HG03103 (cell line): ENCODE measurements around the gene NLRP9.

Source experiments
- ATAC-seq: cut with Tn5 transposase; IDR thresholded peaks from one replicate; pipeline ENCODE4 v1.9.1; 2021; ENCODE audit warnings: low read depth; ENCODE audit not compliant: unreplicated experiment

Gene NLRP9

GRCh38 chr19:55704494-55705245 lies 33.5 kb downstream of the NLRP9 start:
- ATAC-seq: no peak

GRCh38 chr19:55703790-55704215 lies 34.4 kb downstream of the NLRP9 start:
- no peak for ATAC-seq

DNA sequence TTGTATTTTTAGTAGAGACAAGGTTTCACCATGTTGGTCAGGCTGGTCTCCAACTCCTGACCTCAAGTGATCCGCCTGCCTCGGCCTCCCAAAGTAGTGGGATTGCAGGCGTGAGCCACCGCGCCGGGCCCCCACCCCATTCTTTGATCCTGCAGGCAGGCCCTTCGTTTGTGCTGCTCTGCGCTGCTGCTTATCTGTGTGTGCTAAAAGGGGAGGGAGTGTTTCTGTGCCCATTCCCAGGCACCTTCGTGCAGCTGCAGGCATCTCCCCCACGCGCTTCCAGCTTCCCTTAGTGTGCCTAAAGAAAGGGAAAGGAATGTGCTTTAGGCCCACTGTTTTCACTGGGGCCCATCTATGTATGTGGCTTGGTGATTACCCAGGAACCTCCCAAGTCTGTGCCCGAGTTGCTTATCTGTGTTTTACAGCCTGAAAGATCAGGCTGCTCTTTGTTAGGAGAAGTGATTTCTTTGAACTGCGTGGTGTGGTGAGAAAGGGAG lies 36.0 kb downstream of the NLRP9 start:
- ATAC-seq: no peak

DNA sequence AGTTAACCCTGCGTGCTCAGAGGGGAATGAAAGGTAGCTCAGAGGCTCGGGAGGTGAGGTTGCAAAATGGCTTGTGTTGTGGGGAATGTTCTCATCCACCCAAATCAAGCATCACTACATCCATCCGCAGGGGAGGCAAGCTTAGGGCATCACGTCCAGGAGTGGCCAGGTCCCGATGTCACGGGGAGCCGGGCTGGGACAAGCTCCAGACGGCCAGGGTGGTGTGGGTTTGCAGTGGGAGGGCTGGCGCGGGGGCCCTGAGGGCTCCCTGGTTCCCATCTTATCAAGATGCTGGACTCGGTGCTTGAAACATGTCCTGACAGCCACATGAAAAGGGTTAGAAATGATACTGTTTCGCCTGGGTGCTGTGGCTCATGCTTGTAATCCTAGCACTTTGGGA lies 37.4 kb downstream of the NLRP9 start:
- ATAC-seq: no peak

DNA sequence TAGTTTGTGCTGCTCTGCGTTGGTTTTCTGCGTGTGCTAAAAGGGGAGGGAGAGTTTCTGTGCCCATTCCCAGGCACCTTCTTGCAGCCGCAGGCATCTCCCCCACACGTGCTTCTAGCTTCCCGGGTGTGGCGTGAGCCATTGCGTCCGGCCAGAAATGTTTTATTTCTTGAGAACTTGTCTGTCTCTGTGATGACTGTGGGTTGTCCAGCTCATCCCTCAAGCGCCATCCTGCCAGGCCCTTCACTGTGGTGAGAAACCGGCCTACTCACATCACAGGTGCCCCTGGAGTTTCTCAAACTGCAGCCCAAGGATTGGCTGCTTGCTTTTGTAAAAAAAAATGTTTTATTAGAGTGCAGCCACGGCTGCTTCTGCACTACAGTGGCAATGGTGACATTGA lies 39.0 kb downstream of the NLRP9 start:
- ATAC-seq: no peak

- no peak for ATAC-seq
These were observed 39.9 kb downstream of the NLRP9 start for GRCh38 chr19:55698256-55698655.

DNA sequence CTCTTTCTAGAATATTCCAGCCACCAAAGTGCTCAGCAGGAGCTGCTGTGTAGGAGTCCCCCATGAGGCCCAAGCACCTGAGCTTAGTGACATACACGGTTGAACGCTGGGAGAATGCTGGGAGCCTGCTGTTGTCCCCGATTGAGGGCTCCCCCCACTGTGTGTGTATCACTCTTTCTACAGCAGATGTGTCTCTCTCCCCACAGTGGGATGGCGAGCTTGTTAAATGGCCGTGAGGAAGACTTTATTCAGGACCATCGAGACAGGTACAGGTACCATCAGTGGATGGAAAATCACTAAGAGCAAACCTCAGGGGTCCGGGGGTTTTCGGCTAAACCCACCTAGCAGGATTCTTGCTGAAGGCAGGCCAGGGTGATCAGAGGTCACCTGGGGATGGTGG lies 40.5 kb downstream of the NLRP9 start:
- no peak for ATAC-seq

- ATAC-seq: no peak
These were observed 41.1 kb downstream of the NLRP9 start for GRCh38 chr19:55697069-55697440.

GRCh38 chr19:55696301-55697068 lies 41.7 kb downstream of the NLRP9 start:
- ATAC-seq: no peak

DNA sequence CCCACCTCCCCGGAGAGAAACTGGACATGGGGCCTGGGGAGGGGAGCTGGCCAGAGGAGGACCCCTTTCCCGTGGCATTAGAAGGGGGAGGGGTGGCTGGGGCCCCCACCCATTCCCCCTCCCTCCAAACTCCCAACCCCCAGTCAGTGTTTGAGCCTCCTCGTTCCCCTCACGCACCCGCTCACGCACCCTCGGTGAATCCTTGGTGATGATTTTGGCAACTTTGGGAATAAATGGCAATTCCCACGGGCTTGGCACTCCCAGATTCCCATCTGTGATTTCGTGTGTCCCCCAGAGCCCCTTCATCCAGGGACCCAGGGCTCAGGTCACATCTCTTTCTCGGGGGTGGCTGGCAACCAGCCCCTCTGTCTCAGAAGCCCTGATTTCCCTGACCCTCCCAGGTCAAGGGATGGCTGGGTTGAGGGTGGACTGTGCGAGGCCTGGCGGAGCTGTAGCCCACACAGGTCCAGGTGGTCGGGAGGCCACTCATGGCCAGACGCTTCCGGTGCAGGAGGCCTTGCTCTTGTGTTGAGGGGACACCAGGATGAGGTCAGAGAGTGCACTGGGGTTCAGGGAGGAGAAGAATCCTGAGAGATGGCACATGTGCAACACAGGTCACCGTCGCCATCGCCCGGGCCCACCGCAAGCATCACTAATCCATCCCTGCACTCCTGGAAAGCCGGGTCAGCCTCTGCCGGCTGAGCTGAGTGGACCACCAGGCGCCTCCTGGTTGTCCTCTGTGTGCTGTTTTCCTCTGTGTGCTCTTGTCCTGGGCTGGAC lies 42.5 kb downstream of the NLRP9 start:
- ATAC-seq: no peak

DNA sequence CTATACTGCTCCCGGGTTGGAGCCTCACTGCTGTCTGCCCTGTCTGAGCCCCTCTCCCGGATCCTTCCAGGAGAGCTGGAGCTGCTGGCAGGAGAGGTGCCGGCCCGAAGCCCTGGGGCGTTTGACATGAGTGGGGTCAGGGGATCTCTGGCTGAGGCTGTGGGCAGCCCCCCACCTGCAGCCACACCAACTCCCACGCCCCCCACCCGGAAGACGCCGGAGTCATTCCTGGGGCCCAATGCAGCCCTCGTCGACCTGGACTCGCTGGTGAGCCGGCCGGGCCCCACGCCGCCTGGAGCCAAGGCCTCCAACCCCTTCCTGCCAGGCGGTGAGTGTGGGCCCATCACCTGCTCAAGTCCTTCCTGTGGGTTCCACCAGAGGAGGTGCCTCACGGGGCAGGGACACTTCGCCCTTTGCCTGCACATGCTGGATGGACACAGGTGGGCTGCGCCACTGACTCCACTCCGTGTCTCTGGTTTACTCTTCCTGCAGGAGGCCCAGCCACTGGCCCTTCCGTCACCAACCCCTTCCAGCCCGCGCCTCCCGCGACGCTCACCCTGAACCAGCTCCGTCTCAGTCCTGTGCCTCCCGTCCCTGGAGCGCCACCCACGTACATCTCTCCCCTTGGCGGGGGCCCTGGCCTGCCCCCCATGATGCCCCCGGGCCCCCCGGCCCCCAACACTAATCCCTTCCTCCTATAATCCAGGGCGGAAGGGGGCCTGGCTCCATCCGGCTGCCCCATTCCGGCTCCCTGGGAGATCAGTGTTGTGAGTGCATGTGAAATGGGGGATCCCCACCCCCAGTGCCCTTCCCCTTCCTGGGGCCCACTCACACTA lies 43.3 kb downstream of the NLRP9 start:
- ATAC-seq: no peak

- ATAC-seq: no peak
These were observed 44.0 kb downstream of the NLRP9 start for GRCh38 chr19:55694241-55694655.

GRCh38 chr19:55693336-55693974 lies 44.7 kb downstream of the NLRP9 start:
- ATAC-seq: no peak

GRCh38 chr19:55692681-55693081 lies 45.5 kb downstream of the NLRP9 start:
- no peak for ATAC-seq

DNA sequence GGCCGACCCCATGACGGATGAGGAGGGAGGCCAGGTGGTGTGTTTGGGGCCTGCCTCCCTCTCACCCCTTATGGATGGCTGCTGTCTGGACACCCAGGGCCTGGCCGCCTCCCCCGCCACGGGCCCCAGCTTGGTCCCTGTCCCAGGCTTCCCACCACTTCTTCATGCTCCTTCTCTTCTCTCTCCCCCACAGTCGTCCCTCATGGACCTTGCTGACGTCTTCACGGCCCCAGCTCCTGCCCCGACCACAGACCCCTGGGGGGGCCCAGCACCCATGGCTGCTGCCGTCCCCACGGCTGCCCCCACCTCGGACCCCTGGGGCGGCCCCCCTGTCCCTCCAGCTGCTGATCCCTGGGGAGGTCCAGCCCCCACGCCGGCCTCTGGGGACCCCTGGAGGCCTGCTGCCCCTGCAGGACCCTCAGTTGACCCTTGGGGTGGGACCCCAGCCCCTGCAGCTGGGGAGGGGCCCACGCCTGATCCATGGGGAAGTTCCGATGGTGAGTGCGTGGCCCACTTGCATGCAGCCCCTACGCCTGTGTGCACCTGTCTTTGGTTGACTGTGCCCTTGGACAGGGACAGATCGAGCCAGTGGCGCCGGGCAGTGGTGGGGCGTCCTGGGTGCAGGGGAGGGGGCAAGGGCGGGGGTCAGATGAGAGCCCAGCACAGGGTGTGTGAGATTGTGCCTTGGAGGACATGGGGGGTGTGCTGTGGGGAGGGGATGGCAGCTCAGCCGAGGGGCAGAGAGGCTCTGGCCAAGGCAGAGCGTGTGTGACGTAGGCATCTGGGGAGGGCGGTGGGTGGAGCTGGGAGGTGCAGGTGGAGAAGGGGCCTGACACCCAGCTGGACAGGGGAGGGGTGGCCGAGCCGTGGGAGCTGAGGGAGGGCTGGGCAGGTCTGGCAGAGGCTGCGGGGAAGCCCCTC lies 46.4 kb downstream of the NLRP9 start:
- ATAC-seq: no peak

DNA sequence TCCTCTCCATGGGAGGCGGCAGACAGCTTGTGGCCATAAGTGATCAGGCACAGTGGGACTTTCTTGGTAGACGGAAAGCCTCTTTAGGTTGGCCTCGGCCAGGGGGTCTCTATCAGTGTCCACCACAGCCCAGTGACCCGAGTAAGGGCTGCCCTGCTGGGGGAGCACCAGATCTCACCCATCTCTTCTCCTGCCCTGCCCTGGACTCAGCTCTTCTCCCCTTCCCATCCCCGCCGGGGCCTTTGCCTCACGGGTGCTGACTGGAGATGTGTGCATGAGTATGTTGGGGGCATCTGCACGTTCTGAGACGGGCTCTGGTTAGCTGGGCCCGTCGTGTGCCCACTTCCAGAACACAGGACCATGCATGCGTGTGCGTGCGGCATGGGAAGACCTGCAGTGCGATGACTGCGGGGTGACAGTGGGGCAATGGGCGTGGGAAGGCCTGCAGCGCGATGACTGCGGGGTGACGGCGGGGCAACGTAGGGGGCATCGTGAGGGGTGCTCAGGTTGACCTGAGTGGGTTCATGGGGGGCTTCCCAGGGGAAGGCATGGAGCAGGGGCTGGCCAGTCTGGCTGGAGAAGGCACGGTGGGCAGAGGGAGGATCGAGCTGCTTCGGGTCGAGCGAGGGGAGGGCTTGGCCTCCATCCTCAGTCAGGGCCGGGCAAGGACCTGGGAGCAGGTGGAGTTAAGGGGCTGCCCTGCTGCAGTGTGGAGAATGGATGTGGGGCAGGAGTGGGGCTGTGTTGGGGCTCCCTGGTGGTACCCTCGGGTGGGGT lies 47.2 kb downstream of the NLRP9 start:
- ATAC-seq: no peak

DNA sequence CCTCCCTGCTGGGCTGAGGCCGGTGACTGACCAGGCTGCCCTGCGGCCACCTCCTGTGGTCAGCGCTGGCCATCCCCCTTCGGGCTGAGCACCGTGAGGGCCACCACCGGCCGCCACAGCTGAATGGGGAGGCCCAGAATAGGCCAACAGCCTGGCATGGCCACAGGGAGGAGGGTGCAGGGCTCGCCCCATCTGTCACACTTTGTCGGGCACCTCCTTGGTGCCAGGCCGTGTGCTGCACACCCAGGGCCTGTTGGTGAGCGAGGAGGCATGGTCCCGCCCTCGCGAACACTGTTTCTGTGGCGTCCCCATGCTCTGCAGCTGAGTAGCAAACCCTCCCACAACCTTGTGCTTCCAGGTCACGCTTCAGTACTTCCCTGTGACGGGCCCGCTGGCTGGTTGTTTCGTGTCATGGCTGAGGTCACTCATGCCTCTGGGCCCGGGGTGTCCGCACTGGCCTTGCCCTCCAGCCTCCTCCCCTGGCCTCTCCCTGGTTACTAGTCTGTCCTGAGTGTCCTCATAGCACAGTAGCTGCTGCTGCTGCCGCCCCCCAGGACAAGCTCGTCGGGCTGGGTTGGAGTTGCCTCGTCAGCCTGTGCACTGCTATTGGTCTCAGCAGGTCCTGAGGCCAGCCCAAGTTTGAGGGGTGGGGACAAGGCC lies 48.0 kb downstream of the NLRP9 start:
- no peak for ATAC-seq
